Brain pericyte (primary cell): Measurements from ENCODE around the gene MYADML2.
"Not testable (repeated sequence)": the region's sequence is repeated elsewhere in the genome, so short reads cannot be mapped to it uniquely, and the experiment has no call there.

ENCODE experiments used
- DNase-seq: peaks from one replicate; pipeline ENCODE4 v3.0.0-alpha.2; 2012; ENCODE audit warnings: low read depth, low spot score

MYADML2 gene

GRCh38 chr17:81926451-81927151, 20.4 kb downstream of the MYADML2 start:
- peak; percentile 45 for DNase-seq

DNA sequence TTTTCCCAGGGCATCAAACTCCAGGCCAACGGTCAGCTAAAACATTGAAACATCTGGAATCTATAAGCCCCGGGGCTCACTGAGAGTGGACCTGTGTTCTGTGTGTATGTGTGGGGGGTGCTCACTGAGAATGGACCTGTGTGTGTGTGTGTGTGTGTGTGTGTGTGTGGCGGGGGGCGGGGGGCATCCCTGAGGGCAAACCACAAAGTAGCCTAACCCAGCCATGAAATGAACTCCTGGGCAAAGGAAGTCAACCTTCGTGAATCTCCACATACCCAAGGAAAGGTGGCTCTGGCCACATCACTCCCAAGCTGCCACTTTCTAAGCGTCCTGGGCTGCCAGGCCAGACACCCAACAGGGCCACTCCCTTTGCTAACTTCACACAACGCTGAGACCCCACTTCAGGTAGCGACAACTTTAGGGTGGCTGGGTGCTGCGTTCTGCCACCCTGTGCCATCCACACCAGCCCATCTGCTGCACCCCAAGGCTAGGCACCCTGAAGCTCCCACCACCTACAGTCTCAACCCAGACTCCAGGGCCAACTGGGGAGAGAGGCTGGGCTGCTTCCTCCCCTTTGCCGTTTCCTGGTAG, 21.1 kb downstream of the MYADML2 start:
- no peak for DNase-seq

- DNase-seq = no peak
Measured at GRCh38 chr17:81924557-81925532, 22.2 kb downstream of the MYADML2 start.

DNA sequence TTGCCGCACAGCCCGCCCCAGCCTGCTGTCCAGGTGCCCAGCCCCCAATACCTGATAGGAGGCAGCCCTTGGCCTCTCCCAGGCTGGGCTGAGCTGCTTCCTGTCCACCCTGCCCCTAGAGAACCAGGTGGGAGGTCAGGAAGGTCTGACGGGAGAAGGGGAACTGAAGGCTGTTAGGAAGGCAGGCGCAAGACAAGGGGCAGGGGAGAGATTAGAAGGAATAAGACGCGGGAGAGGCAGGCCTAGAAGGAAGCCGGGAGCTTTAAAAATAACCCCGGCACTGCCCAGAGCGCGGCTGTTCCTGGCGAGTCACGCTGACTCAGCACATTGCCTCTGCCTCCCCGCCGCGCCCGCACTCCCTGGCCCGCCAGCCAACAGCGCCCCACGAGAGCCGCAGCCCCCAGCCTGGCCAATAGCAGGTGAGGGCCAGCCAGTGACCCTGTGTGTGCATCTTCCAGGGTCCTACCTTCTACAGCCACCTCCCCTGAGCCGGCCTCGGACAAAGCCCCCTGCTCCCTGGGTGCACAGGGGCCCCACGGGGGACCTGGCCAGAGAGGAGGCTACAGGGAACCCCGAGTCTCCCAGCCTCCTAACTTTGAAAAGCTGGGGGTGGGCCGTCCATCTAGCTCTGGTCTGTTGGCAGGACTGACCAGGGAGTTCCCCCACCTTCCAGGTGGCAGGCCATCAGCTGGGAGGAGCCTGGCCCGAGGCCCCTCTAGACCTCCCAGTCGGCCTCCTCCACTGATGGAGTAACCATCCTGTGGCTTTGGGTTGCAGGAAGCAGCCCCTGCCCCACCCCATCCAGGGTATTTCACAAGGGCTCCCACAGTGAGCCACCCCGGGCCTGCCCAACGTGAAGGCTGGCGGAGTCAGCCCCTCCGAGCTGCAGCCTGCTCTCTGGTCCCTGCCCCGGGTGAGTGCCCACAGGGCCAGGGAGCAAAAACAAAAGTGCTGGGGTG, 23.5 kb downstream of the MYADML2 start:
- no peak for DNase-seq

DNA sequence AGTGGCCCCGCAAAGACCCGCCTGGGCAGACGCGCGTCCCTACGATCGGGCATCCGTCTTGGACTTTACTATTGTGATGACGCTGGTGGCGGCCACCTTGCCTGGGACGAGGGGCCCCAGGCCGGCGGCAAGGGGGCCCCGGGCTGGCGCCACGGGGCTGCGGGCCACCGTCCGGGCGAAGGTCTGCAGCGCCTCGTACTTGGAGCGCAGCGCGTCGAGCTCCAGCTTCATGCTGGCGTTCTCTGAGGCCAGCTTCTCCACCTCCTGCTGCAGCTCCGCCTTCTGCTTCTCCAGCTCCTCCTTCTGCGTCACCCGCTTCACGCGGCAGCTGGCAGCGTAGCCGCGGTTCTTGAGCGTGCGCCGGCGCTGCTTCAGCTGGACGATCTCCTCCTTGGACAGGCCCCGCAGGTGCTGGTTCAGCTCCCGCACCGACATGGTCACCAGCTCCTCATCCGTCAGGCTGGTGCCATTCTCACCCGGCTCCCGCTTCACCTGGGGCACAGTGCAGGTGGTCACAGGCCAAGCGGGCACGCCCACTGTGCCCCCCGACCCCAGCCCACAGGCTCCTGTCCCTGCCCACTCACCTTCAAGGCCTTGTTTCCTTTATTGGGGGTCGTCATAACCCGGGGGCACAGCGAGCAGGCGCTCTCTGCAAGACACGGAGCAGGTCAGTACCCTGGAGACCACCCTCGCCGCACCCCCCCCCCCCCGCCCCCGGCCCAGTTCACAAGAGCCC, 24.3 kb downstream of the MYADML2 start:
- no peak for DNase-seq

DNA sequence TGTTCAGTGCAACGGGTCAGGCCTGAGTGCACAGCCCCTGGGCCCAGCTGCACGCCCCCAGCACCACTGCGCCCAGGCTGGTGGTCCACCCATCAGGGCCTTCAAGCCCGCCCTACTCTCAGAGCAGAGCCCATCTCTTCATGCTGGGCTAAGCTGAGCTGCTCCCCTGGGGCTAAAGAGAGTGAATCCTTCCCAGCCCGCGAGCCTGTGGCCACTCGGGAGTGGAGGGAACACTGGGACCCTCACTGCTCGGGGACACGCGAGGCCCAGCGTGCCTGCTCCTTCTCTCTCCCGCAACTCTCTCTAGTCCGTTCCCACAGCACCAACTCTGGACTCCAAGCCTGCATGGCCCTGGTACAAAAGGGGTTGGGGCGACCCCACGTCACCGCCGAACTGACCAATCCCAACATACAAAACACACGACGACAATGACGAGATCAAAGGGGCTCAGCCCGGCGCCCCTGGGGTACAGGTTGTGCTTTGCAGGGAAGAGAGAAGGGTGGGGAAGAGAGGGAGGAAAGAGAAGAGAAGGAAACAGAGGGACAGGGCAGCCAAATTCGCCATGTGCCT, 25.0 kb downstream of the MYADML2 start:
- DNase-seq = no peak

DNA sequence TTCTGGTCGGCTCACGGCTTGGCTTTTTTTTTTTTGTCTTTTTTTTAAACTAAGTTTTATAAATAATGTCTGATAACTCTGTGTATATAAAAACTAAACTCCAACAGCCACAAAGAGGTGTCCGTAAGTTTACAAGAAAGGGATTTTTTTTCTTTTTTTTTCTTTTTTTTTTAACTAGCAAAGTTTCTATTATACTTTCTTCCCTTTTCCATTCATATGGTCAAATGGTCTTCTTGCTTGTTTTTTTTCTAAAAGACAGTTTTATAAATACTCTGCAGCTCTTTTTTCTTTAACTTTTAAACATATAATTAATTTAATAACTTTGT, 25.5 kb downstream of the MYADML2 start:
- DNase-seq = no peak

GRCh38 chr17:81920612-81921536, 26.2 kb downstream of the MYADML2 start:
- no peak for DNase-seq

DNA sequence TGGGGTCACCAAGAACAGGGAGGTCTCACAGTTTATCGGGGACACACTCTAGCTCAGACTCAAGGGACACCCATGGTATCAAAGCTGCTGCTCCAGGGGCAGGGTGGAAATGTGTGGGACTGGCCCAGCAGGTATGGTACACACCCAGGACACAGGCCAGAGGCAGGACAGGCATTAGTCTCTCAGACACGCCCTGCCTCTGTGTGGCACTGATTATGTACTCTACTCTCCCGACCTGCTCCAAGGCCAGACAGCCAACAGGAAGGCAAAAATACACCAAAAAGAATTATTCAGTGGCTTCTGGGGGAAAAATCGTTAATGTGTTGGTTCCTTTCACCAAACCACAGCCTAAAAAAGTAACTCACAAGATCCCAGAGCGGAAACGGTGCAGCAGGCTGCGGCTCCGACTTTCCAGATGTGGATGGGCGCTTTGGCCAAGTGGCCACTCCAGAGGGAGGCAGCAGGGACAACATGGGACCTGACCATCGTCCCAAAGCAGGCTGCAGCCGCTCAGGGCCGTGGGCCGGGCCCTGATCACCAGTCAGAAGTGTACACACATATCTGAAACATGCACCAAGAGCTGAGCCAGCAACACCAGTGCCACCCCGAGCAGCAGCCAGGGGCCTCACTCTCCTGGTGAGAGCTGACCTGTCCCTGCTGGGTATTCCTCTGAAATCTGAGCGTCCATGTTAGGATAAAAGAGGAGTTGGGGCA, 28.0 kb downstream of the MYADML2 start:
- no peak for DNase-seq

DNA sequence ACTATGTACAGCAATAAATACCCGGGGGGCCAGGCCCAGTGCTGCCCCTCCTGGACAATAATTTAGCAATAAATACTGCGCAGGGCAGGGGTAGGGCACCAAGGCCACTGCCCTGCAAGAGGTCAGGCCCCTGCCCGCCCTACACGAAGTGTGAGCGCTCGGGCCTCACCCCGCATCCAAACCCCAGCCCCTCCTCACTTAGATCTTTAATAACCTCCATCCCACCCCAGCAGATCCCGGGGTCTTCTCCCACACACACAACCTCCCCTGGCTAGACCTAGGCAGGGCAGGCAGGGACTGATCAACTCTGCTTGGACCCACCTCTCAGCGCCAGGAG, 28.7 kb downstream of the MYADML2 start:
- not testable (repeated sequence) for DNase-seq

DNA sequence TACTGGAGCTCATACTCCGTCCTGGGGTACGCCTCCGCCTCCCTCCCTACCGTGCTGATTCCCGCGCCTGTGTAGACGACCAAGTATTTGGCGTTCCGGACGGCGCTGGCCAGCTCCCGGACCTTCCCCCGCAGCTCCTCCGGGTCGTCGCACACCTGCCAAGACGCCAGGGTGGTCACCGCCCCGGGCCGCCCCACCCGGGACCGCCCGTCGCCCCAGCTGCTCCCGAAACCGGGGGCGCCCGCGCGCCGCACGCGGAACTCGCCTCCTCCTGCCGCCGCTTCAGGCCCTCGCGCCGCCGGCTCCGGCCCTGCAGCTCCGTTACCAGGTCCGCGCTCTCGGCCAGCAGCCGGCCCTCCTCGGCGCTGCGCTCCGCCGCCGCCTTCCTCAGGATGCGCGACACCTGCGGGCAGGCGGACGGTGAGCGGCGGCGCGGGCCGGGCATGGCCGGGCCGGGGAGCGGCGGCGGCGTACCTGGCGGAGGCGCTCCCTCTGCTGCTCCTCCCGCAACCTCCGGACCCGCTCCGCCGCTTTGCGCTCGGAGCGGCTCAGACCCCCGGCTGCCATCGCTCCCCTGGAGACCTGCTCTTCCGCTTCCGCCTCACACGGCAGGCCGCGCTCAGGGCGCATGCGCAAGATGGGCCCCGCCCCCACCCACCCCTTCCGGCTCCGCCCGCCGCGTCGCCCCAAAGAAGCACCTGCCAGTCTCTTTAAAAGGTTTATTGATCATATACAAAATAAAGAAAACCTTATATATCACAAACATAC, 29.3 kb downstream of the MYADML2 start, which contains the start of gene SIRT7:
SIRT7 (minus strand) TSS at position 612 of the 768 bp plus-strand sequence; CDS start at position 567, 45 bp downstream.
- no peak for DNase-seq

DNA sequence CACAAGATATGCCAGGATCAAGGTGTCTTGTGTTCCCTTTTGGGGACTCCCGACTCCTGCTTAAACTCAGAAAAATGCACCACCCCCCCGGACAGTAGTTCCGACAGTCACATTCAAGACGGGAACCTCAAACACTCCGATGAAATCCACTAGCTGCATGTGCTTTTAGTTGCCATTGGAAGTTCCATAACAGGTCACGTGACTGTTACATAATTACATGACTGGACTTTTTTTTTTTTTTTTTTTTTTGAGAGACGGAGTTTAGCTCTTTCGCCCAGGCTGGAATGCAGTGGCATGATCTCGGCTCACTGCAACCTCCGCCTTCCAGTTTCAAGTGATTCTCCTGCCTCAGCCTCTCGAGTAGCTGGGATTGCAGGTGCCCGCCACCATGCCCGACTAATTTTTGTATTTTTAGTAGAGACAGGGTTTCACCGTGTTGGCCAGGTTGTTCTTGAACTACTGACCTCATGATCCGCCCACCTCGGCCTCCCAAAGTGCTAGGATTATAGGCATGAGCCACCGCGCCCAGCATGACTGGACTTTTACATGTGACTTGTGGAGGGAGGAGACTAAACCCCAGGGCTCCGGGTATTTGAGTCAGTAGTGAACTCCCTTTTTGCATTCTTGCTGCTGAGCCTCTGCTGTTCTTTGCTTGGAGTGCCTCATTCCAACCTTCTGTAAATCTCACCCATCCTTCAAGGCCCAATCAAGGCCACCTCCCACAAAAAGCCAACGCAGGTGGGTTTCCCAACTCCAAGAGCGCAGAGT, 30.6 kb downstream of the MYADML2 start:
- no peak for DNase-seq

DNA sequence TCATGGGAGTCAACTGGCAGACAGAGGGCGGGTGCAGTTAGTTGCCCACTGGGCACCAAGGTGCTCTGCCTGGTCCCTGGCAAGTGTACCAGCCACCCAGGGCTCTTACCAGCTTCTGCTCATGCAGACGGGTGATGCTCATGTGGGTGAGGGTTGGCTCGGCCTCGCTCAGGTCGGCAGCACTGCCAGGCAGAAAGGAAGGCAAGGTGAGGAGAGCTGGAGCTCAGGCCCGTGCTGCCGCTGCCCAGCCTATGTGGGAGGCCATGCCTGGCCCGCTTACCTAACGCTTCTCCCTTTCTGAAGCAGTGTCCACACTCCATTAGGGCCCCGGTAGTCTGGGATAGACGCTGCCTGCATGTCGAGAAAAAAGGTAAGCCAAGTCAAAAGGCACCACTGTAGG, 31.7 kb downstream of the MYADML2 start:
- DNase-seq = no peak

GRCh38 chr17:81914103-81914850, 32.8 kb downstream of the MYADML2 start:
- DNase-seq = no peak

- no peak for DNase-seq
Measured at GRCh38 chr17:81913394-81914102, 33.5 kb downstream of the MYADML2 start.
